A549 (cell line): ENCODE data around the gene MYOZ2.

Experiments used
- CBX2 ChIP-seq: fragments of 200-600 bp; sonication (generic); IDR thresholded peaks from 2 replicates; pipeline ENCODE4 v1.6.1; 2016; ENCODE audit warnings: low read depth, mild to moderate bottlenecking, borderline replicate concordance
- CEBPB ChIP-seq, 2 experiments: fragments of >200 bp in 1 of 2; sonication (Bioruptor Twin) in 1 of 2; formaldehyde crosslinking in 1 of 2; IDR thresholded peaks; 2 replicates each; pipeline ENCODE4 v1.6.1; 2012 to 2016
- CHD2 ChIP-seq: fragments of 150-350 bp; IDR thresholded peaks from 2 replicates; pipeline ENCODE4 v1.6.1; 2014; ENCODE audit warnings: low read length; ENCODE audit not compliant: partially characterized antibody
- EHMT2 ChIP-seq: fragments of 200-600 bp; sonication (generic); IDR thresholded peaks from 2 replicates; pipeline ENCODE4 v1.6.1; 2016; ENCODE audit warnings: antibody characterized with exemption, low read depth, mild to moderate bottlenecking, moderate library complexity
- HDAC2 ChIP-seq: fragments of 200-600 bp; sonication (generic); IDR thresholded peaks from 2 replicates; pipeline ENCODE4 v1.6.1; 2016
- MYC ChIP-seq: IDR thresholded peaks from 2 replicates; pipeline ENCODE4 v1.6.1; 2012; ENCODE audit warnings: mild to moderate bottlenecking, inconsistent platforms, low read length, improper control_type of control experiment, borderline replicate concordance
- PBX3 ChIP-seq: IDR thresholded peaks from 2 replicates; pipeline ENCODE4 v1.6.1; 2012
- POLR2A ChIP-seq: IDR thresholded peaks from 2 replicates; pipeline ENCODE4 v1.6.1; 2012; ENCODE audit warnings: mild to moderate bottlenecking, low read length
- POLR2AphosphoS2 ChIP-seq: conservative IDR thresholded peaks from 2 replicates; pipeline ENCODE4 v1.6.1; 2012; ENCODE audit warnings: low read length, improper control_type of control experiment, inconsistent platforms
- RAD21 ChIP-seq, 2 experiments: fragments of >200 bp in 1 of 2; sonication (Bioruptor Twin) in 1 of 2; formaldehyde crosslinking in 1 of 2; IDR thresholded peaks in 1 of 2; conservative IDR thresholded peaks in 1 of 2; 2 replicates in 1 of 2; 3 replicates in 1 of 2; pipeline ENCODE4 v1.6.1; 2012 to 2018; ENCODE audit warnings: inconsistent platforms in 1 of 2
- RCOR1 ChIP-seq: fragments of 150-350 bp; IDR thresholded peaks from 2 replicates; pipeline ENCODE4 v1.6.1; 2014; ENCODE audit warnings: antibody characterized with exemption, low read length, low read depth
- ZC3H11A ChIP-seq: fragments of 450-650 bp; IDR thresholded peaks from 2 replicates; pipeline ENCODE4 v1.6.1; 2014; ENCODE audit warnings: antibody characterized with exemption, mild to moderate bottlenecking
- TF ChIP-seq, protein P1 (sequence below): fragments of >200 bp; sonication (Bioruptor Twin); formaldehyde crosslinking; IDR thresholded peaks from 3 replicates; pipeline ENCODE4 v1.5.1; 2016
- TF ChIP-seq, protein P2 (sequence below): fragments of 150-350 bp; IDR thresholded peaks from 2 replicates; pipeline ENCODE4 v1.6.1; 2014; ENCODE audit warnings: low read depth, mild to moderate bottlenecking, low read length

- TF ChIP-seq POLR2AphosphoS2 = no peak
- no peak for TF ChIP-seq RCOR1
- TF ChIP-seq, protein P1, sequence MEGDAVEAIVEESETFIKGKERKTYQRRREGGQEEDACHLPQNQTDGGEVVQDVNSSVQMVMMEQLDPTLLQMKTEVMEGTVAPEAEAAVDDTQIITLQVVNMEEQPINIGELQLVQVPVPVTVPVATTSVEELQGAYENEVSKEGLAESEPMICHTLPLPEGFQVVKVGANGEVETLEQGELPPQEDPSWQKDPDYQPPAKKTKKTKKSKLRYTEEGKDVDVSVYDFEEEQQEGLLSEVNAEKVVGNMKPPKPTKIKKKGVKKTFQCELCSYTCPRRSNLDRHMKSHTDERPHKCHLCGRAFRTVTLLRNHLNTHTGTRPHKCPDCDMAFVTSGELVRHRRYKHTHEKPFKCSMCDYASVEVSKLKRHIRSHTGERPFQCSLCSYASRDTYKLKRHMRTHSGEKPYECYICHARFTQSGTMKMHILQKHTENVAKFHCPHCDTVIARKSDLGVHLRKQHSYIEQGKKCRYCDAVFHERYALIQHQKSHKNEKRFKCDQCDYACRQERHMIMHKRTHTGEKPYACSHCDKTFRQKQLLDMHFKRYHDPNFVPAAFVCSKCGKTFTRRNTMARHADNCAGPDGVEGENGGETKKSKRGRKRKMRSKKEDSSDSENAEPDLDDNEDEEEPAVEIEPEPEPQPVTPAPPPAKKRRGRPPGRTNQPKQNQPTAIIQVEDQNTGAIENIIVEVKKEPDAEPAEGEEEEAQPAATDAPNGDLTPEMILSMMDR = no peak
- no peak for TF ChIP-seq CHD2
- TF ChIP-seq RAD21 (conservative IDR thresholded peaks at IDR 0.05 in 1 of 2, IDR thresholded peaks at IDR 0.05 in 1 of 2) = no peak
- no peak for TF ChIP-seq POLR2A
- no peak for TF ChIP-seq ZC3H11A
- no peak for TF ChIP-seq HDAC2
- no peak for TF ChIP-seq MYC
- no peak for TF ChIP-seq CEBPB (IDR thresholded peaks at IDR 0.05)
- no peak for TF ChIP-seq CBX2
- TF ChIP-seq, protein P2, sequence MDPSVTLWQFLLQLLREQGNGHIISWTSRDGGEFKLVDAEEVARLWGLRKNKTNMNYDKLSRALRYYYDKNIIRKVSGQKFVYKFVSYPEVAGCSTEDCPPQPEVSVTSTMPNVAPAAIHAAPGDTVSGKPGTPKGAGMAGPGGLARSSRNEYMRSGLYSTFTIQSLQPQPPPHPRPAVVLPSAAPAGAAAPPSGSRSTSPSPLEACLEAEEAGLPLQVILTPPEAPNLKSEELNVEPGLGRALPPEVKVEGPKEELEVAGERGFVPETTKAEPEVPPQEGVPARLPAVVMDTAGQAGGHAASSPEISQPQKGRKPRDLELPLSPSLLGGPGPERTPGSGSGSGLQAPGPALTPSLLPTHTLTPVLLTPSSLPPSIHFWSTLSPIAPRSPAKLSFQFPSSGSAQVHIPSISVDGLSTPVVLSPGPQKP = no peak
- TF ChIP-seq PBX3 = no peak
- no peak for TF ChIP-seq EHMT2
Observed at GRCh38 chr4:119124352-119124751, 11.3 kb upstream of the MYOZ2 start.
